ENCODE results near the gene KY. TPM values are rescaled to one million over a fixed set of nuclear protein-coding genes. Genes with fewer than 3 reads are reported as not detected.
A peak's percentile ranks its signal among the peaks of the same experiment; 100 is the strongest.

Gene KY
- total and polyA plus RNA-seq, 12 donors = 1.3 to 21.1 (median 6.7) TPM

GRCh38 chr3:134605556-134605955 is 45.3 kb downstream of the KY start:
- peak in 1 of 7 donors; percentile 46 for DNase-seq
- Histone ChIP-seq H3K27ac (no peak overlapping the region), H3K4me3 (no peak overlapping the region), H3K4me1 (replicated peaks in 1 of 2) (peaks cover 0 to 35% of the 10 kb centered on the region in 2 donors), H3K9me3 (replicated peaks in 1 of 3) (no peaks in the 10 kb centered on the region), H3K27me3 (no peaks in the 10 kb centered on the region), H3K36me3 (replicated peaks in 1 of 2) (no peaks in the 10 kb centered on the region)
- 77 to 82% (median 79%) methylated on average over 6 of the region's 6 CpGs for WGBS, 4 donors
- TF ChIP-seq POLR2A (IDR thresholded peaks at IDR 0.05) (no peak), CTCF (IDR thresholded peaks at IDR 0.05) (no peak)
- intact Hi-C loops (cut with DNase I) = loop anchor here in 1 of 2 donors (10.0 kb wide), 2 partner anchors 149 to 889 kb away; no protein-coding TSS in a partner anchor

GRCh38 chr3:134603956-134604355 is 46.9 kb downstream of the KY start:
- Histone ChIP-seq H3K4me3 (no peak overlapping the region), H3K36me3 (replicated peaks in 1 of 2) (no peaks in the 10 kb centered on the region), H3K9me3 (replicated peaks in 1 of 3) (no peaks in the 10 kb centered on the region), H3K4me1 (replicated peaks in 1 of 2) (peaks cover 0 to 35% of the 10 kb centered on the region in 2 donors), H3K27me3 (no peaks in the 10 kb centered on the region), H3K27ac (no peak overlapping the region)
- intact Hi-C loops (cut with DNase I) = loop anchor here (5.0 to 10.0 kb wide), 4 partner anchors 73 to 1293 kb away; no protein-coding TSS in a partner anchor
- TF ChIP-seq POLR2A (IDR thresholded peaks at IDR 0.05) (no peak), CTCF (IDR thresholded peaks at IDR 0.05) (no peak)
- DNase-seq = no peak
- WGBS, 4 donors = 91 to 95% (median 94%) methylated on average over 6 to 13 of the region's 13 CpGs

- WGBS, 4 donors = 56 to 65% (median 57%) methylated on average over 4 of the region's 4 CpGs; no CpG with 5 or more reads in 1 of the 4 donors
- Histone ChIP-seq H3K27ac (peak overlapping the region in 1 of 5 donors; percentile 38), H3K4me1 (replicated peaks in 1 of 2) (peaks cover 0 to 35% of the 10 kb centered on the region in 2 donors), H3K9me3 (replicated peaks in 1 of 3) (no peaks in the 10 kb centered on the region), H3K36me3 (replicated peaks in 1 of 2) (no peaks in the 10 kb centered on the region), H3K4me3 (no peak overlapping the region), H3K27me3 (no peaks in the 10 kb centered on the region)
- intact Hi-C loops (cut with DNase I) = loop anchor here (5.0 to 10.0 kb wide), 4 partner anchors 74 to 1294 kb away; no protein-coding TSS in a partner anchor
- DNase-seq = peak in 1 of 7 donors; percentile 47
- TF ChIP-seq CTCF (IDR thresholded peaks at IDR 0.05) (no peak), POLR2A (IDR thresholded peaks at IDR 0.05) (no peak)
Measured at GRCh38 chr3:134603480-134603879, 47.3 kb downstream of the KY start.

- no peaks in the 10 kb centered on the region for H3K9me3 ChIP-seq (replicated peaks in 1 of 3)
- H3K27me3 ChIP-seq = no peaks in the 10 kb centered on the region
- H3K4me1 ChIP-seq (replicated peaks in 1 of 2) = peaks cover 0 to 32% of the 10 kb centered on the region in 2 donors
- intact Hi-C loops (cut with DNase I) = loop anchor here (5.0 to 10.0 kb wide), 4 partner anchors 75 to 1295 kb away; no protein-coding TSS in a partner anchor
- H3K4me3 ChIP-seq = no peak overlapping the region
- TF ChIP-seq CTCF (IDR thresholded peaks at IDR 0.05) (no peak), POLR2A (IDR thresholded peaks at IDR 0.05) (no peak)
- 54 to 76% (median 61%) methylated on average over 4 to 6 of the region's 6 CpGs for WGBS, 4 donors
- H3K36me3 ChIP-seq (replicated peaks in 1 of 2) = no peaks in the 10 kb centered on the region
- no peak for DNase-seq
- peak overlapping the region in 1 of 5 donors; percentile 38 for H3K27ac ChIP-seq
Measured at GRCh38 chr3:134602440-134602814, 48.4 kb downstream of the KY start.

Data from adrenal gland (tissue), 12 donors.